LNCAP (cell line): ENCODE measurements around the gene MED14.

Experiments used
- TF ChIP-seq, protein P1 (sequence below): fragments of 450-650 bp; IDR thresholded peaks from 2 replicates; pipeline ENCODE4 v1.5.1; 2017; ENCODE audit warnings: mild to moderate bottlenecking

The MED14 gene

GRCh38 chrX:40683245-40683644 is 52.1 kb downstream of the MED14 start:
- TF ChIP-seq, protein P1, sequence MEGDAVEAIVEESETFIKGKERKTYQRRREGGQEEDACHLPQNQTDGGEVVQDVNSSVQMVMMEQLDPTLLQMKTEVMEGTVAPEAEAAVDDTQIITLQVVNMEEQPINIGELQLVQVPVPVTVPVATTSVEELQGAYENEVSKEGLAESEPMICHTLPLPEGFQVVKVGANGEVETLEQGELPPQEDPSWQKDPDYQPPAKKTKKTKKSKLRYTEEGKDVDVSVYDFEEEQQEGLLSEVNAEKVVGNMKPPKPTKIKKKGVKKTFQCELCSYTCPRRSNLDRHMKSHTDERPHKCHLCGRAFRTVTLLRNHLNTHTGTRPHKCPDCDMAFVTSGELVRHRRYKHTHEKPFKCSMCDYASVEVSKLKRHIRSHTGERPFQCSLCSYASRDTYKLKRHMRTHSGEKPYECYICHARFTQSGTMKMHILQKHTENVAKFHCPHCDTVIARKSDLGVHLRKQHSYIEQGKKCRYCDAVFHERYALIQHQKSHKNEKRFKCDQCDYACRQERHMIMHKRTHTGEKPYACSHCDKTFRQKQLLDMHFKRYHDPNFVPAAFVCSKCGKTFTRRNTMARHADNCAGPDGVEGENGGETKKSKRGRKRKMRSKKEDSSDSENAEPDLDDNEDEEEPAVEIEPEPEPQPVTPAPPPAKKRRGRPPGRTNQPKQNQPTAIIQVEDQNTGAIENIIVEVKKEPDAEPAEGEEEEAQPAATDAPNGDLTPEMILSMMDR = no peak

DNA sequence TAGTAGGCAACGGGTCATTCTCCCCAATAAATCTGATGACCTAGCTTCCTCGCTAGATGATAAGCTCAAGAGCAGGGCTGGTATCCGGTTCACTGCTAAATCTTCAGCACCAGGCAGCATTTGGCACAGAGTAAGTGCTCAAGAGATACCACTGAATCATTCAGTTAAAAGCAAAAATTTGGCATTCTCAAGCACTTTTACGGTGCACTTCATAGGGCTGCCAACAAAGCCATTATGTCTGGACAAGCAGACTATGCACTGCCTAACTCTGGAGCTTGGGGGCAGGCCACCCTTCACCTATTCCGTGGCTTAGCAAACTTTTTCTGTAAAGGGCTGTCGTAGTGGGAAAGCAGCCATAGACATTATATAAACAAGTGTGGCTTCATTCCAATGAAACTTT is 64.2 kb downstream of the MED14 start:
- TF ChIP-seq, protein P1 = no peak

DNA sequence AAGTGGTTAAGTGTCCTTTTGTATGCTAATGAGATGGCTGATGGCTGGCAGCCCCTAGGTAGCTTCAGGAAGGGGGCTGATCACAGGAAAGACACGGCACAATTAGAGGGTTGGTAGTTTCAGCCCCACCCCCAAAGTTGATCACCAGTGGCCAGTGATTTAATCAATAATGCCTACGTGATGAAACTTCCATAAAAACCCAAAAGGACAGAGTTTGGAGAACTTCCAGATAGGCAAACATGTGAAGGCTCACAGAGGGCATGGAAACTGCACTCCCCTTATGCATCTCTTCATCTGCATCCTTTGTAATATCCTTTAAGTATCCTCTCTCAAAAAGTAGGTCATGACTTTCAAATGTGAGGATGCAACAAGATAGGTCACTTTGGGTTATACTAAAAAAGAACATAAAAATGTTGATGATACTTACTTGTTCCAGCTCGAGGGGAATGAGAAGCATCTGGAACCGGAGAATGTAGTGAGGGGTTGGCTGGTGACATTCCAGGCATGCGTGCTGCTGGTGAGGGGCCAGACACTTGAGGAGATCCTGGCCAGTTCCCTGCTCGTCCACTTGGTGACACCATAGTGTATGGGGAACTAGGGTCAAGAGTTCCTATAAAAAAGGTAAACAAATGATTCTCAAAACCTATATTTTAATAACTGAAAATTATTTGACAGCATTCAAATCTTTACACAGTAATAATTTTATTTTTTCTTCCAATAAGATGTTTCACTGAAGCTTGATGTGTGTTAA is 71.3 kb downstream of the MED14 start:
- TF ChIP-seq, protein P1 = peak; percentile 42

DNA sequence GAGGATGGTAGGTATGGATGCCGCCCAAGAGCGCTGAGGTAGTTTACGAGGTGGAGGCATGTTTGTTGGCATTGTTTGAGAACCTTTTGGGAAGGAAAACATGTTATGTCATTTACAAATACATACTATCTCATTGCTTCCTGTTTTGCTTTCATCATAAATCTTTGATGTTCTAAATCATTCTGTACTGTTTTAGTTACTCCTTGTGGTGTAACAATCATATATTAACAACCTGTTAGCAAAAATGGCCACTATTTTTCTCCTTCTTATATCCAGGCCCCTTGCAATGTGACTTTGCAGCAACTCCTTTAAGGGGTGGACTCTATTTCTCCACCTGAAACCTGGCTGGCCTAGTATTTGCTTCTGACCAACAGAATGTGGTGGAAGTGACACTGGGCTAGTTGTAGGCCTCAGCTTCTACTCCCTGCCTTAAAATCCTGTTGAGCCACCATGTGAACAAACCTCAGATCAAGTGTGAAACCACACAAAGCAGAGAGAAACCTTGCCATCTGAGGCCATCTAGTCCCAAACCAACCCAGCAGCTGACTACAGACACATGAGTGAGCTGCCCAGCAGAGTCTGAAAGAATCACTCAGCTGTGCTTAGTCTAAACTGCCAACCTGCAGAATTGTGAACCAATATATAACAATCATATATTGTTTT is 72.1 kb downstream of the MED14 start:
- TF ChIP-seq, protein P1 = no peak

DNA sequence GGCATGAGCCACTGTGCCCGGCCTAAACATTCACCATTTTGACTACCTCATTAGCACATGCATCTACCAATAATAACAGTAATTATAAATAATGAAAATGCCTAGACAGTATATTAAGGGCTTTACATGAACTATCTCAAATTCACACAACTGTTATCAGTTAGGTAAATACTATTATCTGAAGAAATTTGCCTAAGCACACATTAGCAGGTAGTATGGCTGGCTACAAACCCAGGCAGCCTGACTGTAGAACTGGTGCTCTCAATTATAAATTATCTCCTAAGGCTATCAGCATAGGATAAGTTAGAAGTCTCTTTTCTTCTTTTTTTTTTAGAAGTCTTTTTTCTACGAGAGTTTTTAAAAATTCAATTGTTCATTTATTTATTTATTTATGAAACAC is 73.9 kb downstream of the MED14 start:
- TF ChIP-seq, protein P1 = no peak

DNA sequence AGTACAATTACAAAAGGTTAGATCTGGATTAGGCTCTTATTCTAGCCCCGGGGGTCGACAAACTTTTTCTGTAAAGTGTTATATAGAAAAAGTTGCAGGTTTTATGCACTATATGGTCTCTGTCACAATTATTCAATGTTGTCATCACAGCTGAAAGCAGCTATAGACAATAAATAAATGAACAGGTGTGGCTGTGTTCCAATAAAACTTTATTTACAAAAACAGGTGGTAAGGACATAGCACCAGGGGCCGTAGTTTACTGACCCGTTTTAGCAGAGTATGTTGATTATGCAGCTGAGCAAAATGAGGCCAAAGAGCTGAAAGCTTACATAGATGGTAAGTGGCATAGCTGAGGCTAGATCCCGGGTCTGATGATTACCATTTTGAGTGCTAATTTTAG is 75.0 kb downstream of the MED14 start:
- TF ChIP-seq, protein P1 = no peak

DNA sequence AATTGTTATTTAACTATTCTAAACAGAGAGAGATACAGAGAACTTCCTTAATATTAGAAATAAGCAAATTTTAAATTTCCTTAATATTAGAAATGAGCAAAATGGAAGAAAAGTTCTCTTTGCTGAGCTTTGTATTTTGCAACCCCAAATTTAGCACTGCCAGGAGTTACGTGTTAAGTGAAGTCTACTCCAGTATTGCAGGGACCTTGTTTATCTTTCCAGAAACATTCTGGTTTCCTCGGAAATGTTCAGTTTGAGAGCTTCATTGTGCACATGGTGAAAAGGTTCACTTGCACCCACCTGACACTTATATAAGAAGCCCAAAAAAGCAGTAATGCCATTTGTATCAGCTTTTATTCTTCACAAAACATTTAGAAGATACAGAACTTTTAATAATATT is 81.8 kb downstream of the MED14 start:
- TF ChIP-seq, protein P1 = no peak
